AG10803 (cell line): ENCODE data around the gene HINT2.
A peak's percentile ranks its signal among the peaks of the same experiment; 100 is the strongest.

Experiments used
- DNase-seq: peaks from one replicate; pipeline ENCODE4 v3.0.0; 2010; ENCODE audit warnings: low read depth
- H3K4me3 ChIP-seq: 2 replicates; pipeline ENCODE4 v1.5.1; 2011; ENCODE audit warnings: mild to moderate bottlenecking, low read length, control low read depth
- CTCF ChIP-seq: conservative IDR thresholded peaks from 2 replicates; pipeline ENCODE4 v1.5.1; 2011; ENCODE audit warnings: mild to moderate bottlenecking, low read length, control low read depth, inconsistent platforms

The HINT2 gene

GRCh38 chr9:35811381-35812024, 3.3 kb downstream of the HINT2 start:
- H3K4me3 ChIP-seq = peak overlapping the region; percentile 72
- TF ChIP-seq CTCF = no peak
- no peak for DNase-seq

- H3K4me3 ChIP-seq = no peak overlapping the region
- no peak for DNase-seq
- TF ChIP-seq CTCF = no peak
These were observed 4.7 kb downstream of the HINT2 start for GRCh38 chr9:35810122-35810521.

- H3K4me3 ChIP-seq = no peak overlapping the region
- no peak for DNase-seq
- TF ChIP-seq CTCF = no peak
These were observed 6.4 kb downstream of the HINT2 start for GRCh38 chr9:35808433-35808832.

GRCh38 chr9:35806101-35806500, 8.7 kb downstream of the HINT2 start:
- H3K4me3 ChIP-seq = no peak overlapping the region
- no peak for DNase-seq
- TF ChIP-seq CTCF = no peak

GRCh38 chr9:35801328-35802128, 13.3 kb downstream of the HINT2 start:
- TF ChIP-seq CTCF = no peak
- no peak overlapping the region for H3K4me3 ChIP-seq
- no peak for DNase-seq

- TF ChIP-seq CTCF = no peak
- no peak overlapping the region for H3K4me3 ChIP-seq
- DNase-seq = no peak
These were observed 14.3 kb downstream of the HINT2 start for GRCh38 chr9:35800530-35800929.
